SKM-1 (cell line): ENCODE data around the gene FNDC8.
"Not testable (repeated sequence)": the region's sequence is repeated elsewhere in the genome, so short reads cannot be mapped to it uniquely, and the experiment has no call there.

Experiments used
- DNase-seq: peaks from one replicate; lab custom pipeline; 2025; ENCODE audit not compliant: unreplicated experiment; lab: John Stamatoyannopoulos, UW

FNDC8 gene

DNA sequence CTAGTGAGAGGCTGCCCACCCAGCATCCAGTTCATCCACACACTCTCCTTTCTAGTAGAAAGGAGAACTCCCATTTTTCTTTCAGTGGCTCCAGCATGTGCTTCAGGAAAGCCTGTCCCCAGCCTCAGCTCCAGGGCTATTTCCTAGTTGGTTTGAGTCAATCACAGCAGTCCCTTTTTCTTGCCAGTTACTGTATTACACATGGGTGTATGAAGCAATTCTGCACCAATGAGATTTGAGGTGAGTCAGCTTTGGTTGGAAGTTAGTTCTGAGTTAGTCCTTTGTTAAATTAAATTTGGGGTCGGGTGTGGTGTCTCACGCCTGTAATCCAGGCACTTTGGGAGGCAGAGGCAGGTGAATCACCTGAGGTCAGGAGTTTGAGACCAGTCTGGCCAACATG is 26.5 kb upstream of the FNDC8 start:
- no peak for DNase-seq

DNA sequence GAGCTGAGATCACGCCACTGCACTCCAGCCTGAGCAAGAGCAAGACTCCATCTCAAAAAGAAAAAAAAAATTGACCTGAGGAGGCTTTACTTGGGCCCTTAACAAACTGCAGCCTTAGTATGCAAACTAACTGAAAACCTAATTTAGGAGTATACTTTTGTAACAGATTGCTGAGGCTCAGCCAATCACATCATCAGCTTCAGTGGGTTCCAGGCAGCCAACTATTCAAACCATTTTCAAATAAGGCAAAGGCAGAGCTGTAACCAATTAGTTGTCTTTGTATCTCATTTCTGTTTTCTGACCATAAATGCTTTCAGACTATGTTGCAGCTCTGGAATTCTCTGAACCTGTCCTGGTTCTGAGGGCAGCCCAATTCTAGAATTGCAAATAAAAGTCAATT is 25.7 kb upstream of the FNDC8 start:
- no peak for DNase-seq

DNA sequence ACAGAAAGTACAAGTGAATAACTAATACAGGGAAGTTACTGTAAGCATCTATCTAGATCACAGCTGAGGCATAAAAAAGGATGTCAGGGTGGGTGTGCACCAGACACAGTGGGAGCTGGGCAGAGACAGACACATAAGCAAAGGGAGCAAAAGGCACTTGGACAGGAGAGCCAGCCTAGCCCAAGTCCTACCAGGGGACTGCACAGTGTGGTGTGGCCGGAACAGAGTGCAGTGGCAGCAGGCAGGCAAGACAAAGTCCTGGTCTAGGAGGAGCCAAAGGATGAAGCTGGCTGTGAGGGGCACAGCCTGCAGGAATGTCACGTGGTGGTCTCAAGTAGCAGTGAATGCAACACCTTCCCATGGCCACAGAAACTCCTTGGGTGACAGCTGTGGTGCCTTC is 23.6 kb upstream of the FNDC8 start:
- no peak for DNase-seq

DNA sequence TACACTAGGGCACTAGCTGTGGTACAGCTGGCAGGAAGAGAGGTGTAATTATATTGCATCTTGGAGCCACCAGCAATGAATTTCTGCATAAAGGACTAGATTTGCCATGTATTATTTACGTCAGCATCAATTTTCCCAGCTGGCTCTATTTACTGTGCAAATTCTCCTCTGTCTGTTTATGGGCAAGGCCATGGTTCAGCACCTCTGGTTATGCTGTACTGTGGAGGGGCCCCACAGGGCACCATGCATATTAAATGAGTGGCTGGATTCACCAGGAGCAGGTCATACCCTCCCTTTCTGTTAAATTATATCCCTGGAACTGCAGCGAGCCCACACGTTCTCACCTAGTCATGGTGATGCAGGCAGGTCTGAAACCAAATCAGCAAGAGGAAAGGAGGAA is 21.5 kb upstream of the FNDC8 start:
- no peak for DNase-seq

DNA sequence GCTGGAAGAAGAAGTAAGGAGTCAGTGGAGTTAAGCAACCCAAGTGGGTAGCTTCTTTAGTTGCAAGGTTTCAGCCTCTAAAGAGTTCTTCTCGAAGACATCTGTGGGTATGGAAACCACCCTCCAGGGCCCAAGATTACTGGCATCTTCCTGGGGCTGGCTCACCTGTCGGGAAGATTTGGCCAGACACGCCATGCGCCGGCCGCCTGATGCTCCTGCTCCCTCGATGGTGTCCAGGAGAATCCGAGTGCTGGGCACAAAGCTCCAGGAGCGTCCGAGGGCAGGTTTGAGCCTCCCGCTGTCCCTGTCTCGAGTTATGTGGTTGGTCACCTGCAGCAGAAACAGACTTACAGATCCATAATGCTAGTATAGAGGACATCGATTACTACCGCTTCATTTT is 20.4 kb upstream of the FNDC8 start:
- DNase-seq: no peak

DNA sequence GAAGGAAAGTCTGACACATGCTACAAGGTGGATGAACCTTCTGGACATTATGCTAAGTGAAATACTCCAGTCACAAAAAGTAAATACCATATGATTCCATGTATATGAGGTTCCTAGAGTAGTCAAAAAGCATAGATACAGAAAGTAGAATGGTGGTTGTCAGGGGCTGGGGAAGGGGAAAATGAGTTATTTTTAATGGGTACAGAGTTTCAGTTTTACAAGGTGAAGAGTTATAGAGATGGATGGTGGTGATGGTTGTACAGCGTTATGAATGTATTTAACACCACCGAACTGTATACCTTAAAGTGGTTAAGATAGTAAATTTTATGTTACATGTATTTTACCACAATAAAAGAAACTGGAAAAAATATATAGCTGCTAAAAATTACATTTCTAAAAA is 19.7 kb upstream of the FNDC8 start:
- DNase-seq: no peak

DNA sequence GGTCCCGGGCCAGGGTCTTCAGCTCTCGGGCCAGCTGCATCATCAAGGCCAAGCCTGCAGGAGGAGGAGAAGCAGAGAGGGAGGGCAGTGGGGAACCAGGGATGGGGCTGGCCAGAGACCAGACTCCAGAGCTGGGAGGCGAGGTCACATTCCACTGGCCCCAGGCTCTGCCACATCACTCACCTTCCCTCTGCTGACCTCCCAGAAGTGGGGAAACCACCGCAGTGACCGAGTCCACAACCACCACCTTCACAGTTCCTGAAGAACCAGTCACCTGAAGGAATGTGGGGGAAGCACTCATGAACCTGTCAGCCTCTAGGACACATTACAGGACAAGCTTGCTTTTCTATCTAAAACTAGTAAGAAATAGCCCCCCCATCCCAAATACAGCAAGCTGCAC is 18.1 kb upstream of the FNDC8 start:
- no peak for DNase-seq

DNA sequence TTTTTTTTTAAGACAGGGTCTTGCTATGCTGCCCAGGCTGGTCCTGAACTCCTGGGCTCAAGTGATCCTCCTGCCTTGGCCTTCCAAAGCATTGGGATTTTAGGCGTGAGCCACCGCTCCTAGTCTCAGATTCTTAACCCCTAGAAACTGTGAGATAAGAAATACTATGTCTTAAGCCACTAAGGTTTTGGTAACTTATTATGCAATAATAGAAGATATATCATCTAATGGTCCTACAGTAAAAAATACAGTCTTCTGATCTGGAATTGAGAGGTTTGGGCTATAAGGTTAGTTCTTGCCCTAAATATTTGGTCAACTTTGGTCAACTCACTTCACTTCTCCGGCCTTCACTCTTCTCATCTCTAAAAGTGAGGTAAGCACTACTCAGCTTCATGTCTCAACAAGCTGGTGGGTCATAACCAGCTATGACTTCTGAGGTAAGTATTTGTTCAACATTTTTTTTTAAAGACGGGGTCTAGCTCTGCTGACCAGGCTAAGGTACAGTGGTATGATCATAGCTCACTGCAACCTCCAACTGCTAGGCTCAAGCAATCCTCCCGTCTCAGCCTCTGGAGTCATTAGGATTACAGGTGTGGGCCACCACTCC is 16.5 kb upstream of the FNDC8 start:
- DNase-seq: no peak

DNA sequence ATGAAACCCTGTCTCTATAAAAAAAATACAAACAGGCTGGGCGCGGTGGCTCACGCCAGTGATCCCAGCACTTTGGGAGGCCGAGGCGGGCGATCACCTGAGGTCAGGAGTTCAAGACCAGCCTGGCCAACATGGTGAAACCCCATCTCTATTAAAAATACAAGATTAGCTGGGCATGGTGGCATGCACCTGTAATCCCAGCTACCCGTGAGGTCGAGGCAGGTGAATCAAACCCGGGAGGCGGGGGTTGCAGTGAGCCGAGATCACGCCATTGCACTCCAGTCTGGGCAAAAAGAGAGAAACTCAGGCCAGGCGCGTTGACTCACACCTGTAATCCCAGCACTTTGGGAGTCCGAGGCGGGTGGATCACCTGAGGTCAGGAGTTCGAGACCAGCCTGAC is 10.6 kb upstream of the FNDC8 start:
- not testable (repeated sequence) for DNase-seq

DNA sequence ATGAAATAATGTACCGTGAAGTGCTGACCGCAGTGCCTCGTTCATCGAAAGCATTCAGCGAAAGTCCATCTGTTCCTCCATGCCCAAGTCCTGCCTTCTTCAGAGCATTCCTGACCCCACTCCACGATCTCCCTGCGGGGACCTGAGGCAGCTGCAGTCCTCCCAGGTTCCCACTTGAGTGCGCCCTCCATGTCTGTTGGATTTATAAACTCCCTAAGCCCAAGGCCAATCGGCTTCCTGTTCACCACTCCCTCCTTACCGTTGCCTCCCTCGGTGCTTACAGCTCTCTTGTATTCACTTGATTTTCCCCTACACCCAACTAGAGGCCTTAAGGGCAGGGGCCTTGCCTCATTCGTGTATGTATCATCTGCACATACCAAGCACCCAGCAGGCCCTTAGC is 4.6 kb upstream of the FNDC8 start:
- DNase-seq: no peak

DNA sequence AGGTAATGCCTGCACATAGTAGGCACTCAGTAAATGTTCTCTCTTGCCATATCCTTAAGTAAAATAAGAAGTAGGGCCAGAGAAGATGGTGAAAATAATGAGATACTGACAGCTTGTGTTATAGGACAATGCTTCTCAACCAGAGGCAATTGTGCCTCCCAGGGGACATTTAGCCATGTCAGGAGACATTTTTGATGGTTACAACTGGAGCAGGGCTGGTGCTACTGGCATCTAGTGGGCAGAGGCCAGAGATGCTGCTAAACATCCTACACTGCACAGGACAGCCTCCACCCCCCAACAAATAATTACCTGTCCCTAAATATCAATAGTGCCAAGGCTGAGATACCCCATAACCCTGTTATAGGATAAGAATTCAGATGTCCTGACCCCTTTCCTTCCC is 3.4 kb upstream of the FNDC8 start:
- no peak for DNase-seq

DNA sequence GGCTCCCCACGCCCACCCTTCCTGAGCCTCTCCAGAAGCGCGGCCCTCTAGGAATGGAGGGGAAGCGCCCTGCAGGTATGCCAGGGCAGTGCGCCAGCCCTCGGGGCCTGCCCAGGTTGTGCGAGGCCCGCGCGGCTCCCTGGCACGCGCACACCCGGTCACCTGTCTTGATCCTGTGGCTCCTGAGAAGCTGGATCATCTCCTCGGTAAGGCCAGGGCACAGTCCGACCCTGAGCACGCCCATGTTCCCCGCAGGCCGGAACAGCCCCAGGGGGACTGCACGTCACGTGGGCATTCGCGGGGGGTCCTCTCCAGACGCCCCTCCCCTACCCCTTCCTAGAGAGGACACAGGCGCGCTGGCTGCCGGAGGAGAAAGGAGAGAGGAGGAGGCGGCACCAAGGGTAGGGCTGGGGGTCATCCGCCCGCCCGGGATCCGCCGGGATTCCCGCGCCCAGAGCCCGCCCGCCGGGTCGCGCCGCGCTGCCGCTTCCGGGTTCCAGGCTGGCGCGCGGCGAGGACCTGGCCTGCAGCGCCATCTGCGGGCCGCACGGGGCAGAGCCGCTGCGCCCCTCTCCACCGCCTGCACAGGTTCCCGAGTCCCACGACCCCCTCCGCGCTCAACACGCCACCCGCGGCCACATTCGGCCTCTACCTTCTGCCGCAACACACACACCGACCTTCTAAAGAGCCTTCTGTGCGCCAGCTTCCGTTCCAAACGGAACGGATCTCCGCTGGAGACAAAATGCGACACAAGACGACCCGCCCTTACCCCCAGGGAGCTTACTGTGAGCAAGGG is 1.8 kb upstream of the FNDC8 start, which contains the start of gene RAD51D:
Gene RAD51D (minus strand): TSS at position 491 of the 796 bp plus-strand sequence. CDS start 247 bp downstream, at position 244.
- DNase-seq: peak; percentile 37

DNA sequence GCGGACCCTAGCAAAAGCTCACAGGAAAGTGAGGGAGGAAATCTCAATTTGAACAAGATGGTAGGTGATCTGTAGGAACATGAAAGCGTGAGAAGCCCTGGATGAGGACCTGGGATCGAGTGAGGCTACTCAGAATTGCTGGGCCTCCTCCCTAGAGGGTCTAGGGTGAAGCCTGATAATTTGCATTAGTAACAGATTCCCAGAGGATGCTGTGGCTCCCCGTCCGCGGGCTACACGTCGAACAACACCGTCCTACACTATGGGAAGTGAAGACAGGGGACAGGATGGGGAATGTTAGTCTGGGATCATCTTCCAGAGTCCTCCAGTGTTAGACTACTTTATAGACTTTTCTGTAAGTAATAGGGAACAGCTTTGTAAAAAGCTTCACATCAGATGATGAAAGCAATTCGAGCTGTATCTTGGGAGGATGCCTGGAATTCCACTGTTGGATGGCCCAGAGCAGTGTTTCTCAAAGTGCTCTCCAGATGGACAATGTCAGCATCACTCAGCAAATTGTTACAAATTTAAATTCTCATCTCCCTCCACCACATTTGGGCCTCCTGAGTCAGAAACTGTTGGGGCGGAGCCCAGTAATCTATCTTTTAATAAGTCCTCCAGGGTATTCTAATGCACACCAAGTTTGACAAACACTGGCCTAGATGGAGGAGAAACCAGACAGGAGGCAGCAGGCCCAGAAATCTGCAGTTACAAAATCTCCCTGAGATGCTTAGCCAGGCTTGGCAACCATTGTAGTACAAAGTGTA is 6.5 kb downstream of the FNDC8 start:
- DNase-seq: no peak

DNA sequence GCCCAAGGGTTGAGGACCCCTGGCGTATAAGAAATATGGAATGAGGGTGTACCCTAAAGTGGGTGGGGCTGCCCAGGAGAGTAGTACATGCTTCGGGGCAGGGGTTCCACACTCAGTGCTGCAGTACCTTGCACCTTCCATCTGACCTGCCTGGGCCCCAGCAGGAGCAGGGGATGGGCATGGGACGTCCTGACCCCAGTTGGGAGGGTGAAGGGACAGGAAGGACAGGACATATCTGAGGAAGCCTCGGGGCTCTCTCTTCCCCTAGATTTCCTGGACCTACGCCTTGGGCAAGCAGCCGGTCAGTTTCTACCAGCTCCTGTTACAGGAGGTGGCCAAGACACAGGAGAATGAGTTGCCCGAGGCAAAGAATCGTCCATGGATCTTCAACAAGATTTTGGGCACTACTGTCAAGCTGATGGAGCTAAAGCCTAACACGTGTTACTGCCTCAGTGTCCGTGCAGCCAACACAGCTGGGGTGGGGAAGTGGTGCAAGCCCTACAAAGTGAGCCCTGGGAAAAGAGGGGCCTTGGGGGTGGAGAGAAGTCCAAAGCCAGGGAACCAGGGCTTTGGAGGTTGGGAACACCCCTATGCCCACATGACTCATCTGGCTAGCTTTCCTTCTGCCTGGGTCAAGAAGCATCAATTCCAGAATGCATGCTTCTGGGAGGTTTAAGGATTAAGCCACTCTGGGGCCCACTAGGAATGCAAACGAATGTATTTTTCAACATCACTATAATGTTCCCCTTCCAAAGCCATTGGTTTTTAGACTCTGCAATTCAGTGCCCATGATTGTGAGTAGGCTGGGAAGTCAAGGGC is 7.9 kb downstream of the FNDC8 start:
- no peak for DNase-seq

DNA sequence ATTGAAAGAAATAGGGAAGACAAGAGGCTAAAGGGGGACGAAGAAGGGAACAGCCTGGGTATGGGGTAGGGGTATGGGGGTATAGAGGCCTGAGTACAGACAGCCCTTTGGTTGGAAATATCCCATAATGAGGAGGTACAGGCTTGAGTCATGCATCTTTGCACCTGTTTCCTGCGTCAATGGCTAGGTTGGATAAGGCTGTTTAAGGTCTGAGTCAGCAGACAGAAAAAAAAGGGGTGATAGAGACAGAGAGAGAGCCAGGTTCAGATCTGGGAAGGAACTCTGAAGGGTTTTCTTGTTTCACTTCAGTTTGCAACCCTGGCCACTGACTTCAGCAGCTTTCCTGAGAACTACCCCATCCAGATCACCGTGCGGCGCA is 8.5 kb downstream of the FNDC8 start:
- DNase-seq: no peak

DNA sequence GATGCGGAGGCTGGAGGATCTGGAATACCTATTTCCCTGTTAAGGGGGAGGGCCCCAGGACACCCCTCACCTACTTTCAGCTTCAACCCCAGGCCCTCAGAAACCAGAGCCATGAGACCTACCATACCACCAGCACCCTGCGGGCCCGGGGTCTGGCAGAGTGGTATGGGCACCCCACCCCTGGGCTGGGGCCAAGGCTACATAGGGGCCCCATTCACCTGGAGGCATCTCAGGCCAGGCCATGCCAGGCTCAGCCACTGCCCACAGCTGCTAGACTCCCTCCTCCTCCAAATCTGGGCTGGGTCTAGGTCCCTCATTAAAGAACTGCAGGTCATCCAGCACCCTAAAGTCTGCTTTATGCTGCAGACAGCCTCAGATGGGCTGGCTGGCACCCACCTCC is 9.0 kb downstream of the FNDC8 start:
- no peak for DNase-seq

DNA sequence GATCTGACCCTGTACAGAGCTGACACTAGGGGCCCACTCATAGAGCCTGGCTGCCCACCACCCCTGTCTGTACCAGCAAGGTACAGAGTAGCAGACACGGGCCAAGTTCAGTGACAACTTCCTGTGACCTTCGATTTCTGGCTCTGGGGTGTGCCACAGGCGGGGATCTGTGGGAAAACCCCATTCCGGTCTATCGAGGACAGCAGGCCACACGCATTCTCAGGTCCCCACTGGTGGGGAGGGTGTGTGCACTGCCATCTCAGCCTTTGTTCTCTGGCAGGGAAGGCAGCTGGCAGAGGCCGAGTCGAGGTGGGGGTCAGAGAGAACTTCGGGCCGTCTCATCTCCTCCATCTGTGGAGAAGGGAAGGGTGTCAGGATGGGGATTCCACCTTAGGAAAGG is 10.7 kb downstream of the FNDC8 start:
- no peak for DNase-seq

DNA sequence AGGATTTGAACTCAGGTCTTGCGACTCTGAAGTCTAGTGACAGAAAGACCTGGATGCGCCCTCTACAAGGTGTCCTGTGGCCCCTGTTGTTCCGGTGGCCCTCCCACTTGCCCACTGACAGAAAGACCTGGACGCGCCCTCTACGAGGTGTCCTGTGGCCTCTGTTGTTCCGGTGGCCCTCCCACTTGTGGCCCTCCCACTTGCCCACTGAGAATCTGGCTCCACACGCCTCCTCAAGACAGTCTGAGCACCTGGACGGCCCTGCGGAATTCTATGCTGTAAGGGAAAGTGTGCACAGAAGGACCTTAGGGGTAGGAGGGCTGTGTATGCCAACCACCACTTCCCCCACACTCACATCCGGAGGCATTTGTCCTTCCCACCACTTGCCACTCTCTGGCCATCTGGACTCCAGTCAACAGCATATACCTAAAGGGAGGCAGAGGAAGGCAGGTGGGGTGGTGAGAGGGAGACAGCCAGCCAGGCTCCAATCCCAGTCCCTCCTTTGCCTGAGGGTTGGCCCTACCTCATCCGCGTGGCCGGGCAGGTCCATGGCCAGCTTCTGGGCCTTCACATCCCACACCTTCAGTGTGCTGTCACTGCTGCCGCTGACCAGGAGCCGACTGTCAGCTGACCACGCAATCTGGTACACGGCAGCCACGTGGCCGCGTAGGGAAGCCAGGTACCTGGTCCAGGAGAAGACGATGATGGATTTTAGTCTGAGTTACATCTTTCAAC is 11.6 kb downstream of the FNDC8 start:
- DNase-seq: no peak

DNA sequence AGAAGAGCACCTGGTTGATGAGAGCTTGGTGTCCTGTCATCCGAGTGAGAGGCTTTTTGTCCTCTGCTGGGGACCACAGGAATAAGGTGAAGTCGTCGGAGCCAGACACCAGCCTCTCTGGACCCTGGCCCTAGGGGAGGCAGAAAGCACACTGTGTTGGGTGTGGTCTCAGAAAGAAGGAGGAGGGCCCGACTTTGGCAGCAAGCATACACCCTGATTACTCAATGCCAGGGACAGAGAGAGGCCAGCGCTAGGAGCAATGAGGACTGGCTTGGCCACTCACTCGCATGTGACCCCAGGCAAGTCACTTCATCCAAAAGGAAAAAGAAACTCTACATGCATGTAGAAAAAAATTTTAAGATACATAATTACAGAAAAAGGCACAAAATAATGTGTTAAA is 13.9 kb downstream of the FNDC8 start:
- DNase-seq: no peak

DNA sequence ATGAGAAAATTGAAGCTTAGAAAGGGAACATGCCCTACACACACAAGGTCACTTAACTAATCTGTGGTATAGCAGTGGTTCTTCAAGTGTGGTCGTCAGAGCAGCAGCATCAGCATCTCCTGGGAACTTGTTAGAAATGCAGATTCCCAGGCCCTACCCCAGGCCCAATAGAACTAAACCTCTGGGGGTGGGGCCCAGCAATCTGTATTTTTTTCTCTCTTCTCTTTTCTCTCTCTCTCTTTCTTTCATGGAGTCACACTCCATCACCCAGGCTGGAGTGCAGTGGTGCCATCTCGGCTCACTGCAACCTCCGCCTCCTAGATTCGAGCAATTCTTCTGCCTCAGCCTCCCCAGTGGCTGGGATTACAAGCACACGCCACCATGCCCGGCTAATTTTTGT is 16.8 kb downstream of the FNDC8 start:
- no peak for DNase-seq
